HEK293 (cell line): Measurements from ENCODE around the gene SLC30A3.
A peak's percentile ranks its signal among the peaks of the same experiment; 100 is the strongest.

Experiments used
- BCL6B ChIP-seq: fragments of 450-650 bp; formaldehyde crosslinking; IDR thresholded peaks from 2 replicates; pipeline ENCODE4 v1.5.1; 2017; ENCODE audit warnings: missing biosample characterization, missing genetic modification characterization
- EGR2 ChIP-seq: fragments of 450-650 bp; formaldehyde crosslinking; IDR thresholded peaks from 2 replicates; pipeline ENCODE4 v1.5.1; 2016; ENCODE audit warnings: low read depth, missing biosample characterization, missing genetic modification characterization
- ELK4 ChIP-seq: IDR thresholded peaks from 2 replicates; pipeline ENCODE4 v1.6.1; 2011; ENCODE audit warnings: mild to moderate bottlenecking, low read depth, low read length, borderline replicate concordance
- INSM2 ChIP-seq: fragments of 450-650 bp; formaldehyde crosslinking; IDR thresholded peaks from 2 replicates; pipeline ENCODE4 v1.5.1; 2016; ENCODE audit warnings: missing biosample characterization, missing genetic modification characterization
- KLF10 ChIP-seq: fragments of 450-650 bp; IDR thresholded peaks from 2 replicates; pipeline ENCODE4 v1.5.1; 2018; ENCODE audit warnings: missing biosample characterization, mild to moderate bottlenecking, missing genetic modification characterization
- KLF16 ChIP-seq: fragments of 450-650 bp; formaldehyde crosslinking; IDR thresholded peaks from 2 replicates; pipeline ENCODE4 v1.5.1; 2017; ENCODE audit warnings: missing biosample characterization, missing genetic modification characterization
- KLF17 ChIP-seq: fragments of 450-650 bp; formaldehyde crosslinking; IDR thresholded peaks from 2 replicates; pipeline ENCODE4 v1.5.1; 2016; ENCODE audit warnings: missing biosample characterization, missing genetic modification characterization
- KLF7 ChIP-seq: fragments of 450-650 bp; formaldehyde crosslinking; IDR thresholded peaks from 2 replicates; pipeline ENCODE4 v1.5.1; 2016; ENCODE audit warnings: missing biosample characterization, missing genetic modification characterization, borderline replicate concordance
- PRDM1 ChIP-seq: fragments of 450-650 bp; formaldehyde crosslinking; IDR thresholded peaks from 2 replicates; pipeline ENCODE4; 2016; ENCODE audit warnings: missing biosample characterization, missing genetic modification characterization
- REST ChIP-seq: fragments of 450-650 bp; formaldehyde crosslinking; IDR thresholded peaks from 2 replicates; pipeline ENCODE4 v1.5.1; 2016; ENCODE audit warnings: missing biosample characterization, missing genetic modification characterization
- SALL2 ChIP-seq: fragments of 450-650 bp; formaldehyde crosslinking; IDR thresholded peaks from 2 replicates; pipeline ENCODE4 v1.5.0; 2017; ENCODE audit warnings: missing biosample characterization, mild to moderate bottlenecking, missing genetic modification characterization, borderline replicate concordance
- SCRT1 ChIP-seq: fragments of 450-650 bp; formaldehyde crosslinking; IDR thresholded peaks from 2 replicates; pipeline ENCODE4 v1.5.1; 2016; ENCODE audit warnings: missing biosample characterization, missing genetic modification characterization, borderline replicate concordance
- SP2 ChIP-seq: fragments of 450-650 bp; formaldehyde crosslinking; IDR thresholded peaks from 2 replicates; pipeline ENCODE4 v1.5.1; 2016; ENCODE audit warnings: missing biosample characterization, missing genetic modification characterization
- WT1 ChIP-seq: fragments of 450-650 bp; formaldehyde crosslinking; IDR thresholded peaks from 2 replicates; pipeline ENCODE4 v1.5.1; 2016; ENCODE audit warnings: missing biosample characterization, missing genetic modification characterization
- ZBTB17 ChIP-seq: fragments of 450-650 bp; formaldehyde crosslinking; IDR thresholded peaks from 2 replicates; pipeline ENCODE4 v1.5.1; 2016; ENCODE audit warnings: missing biosample characterization, missing genetic modification characterization
- ZBTB21 ChIP-seq: fragments of 450-650 bp; formaldehyde crosslinking; IDR thresholded peaks from 2 replicates; pipeline ENCODE4 v1.5.1; 2017; ENCODE audit warnings: missing biosample characterization, missing genetic modification characterization
- ZBTB6 ChIP-seq: fragments of 450-650 bp; formaldehyde crosslinking; IDR thresholded peaks from 2 replicates; pipeline ENCODE4 v1.5.1; 2017; ENCODE audit warnings: missing biosample characterization, missing genetic modification characterization
- ZBTB7A ChIP-seq: fragments of 450-650 bp; formaldehyde crosslinking; IDR thresholded peaks from 2 replicates; pipeline ENCODE4 v1.5.1; 2016; ENCODE audit warnings: low read depth, missing biosample characterization, missing genetic modification characterization
- ZEB2 ChIP-seq: fragments of 450-650 bp; formaldehyde crosslinking; IDR thresholded peaks from 2 replicates; pipeline ENCODE4 v1.5.1; 2016; ENCODE audit warnings: missing biosample characterization, missing genetic modification characterization
- ZNF223 ChIP-seq: fragments of 450-650 bp; formaldehyde crosslinking; IDR thresholded peaks from 2 replicates; pipeline ENCODE4 v1.5.1; 2016; ENCODE audit warnings: missing biosample characterization, missing genetic modification characterization
- ZNF302 ChIP-seq: fragments of 450-650 bp; formaldehyde crosslinking; IDR thresholded peaks from 2 replicates; pipeline ENCODE4 v1.5.1; 2016; ENCODE audit warnings: missing biosample characterization, missing genetic modification characterization, low read depth
- ZNF335 ChIP-seq: fragments of 450-650 bp; formaldehyde crosslinking; conservative IDR thresholded peaks from 2 replicates; pipeline ENCODE4 v1.5.1; 2016; ENCODE audit warnings: missing biosample characterization, missing genetic modification characterization
- ZNF416 ChIP-seq: fragments of 450-650 bp; formaldehyde crosslinking; IDR thresholded peaks from 2 replicates; pipeline ENCODE4 v1.5.1; 2016; ENCODE audit warnings: missing biosample characterization, missing genetic modification characterization
- ZNF548 ChIP-seq: fragments of 450-650 bp; formaldehyde crosslinking; IDR thresholded peaks from 2 replicates; pipeline ENCODE4 v1.5.1; 2016; ENCODE audit warnings: missing biosample characterization, missing genetic modification characterization
- ZNF571 ChIP-seq: fragments of 450-650 bp; formaldehyde crosslinking; IDR thresholded peaks from 2 replicates; pipeline ENCODE4 v1.5.0; 2017; ENCODE audit warnings: missing biosample characterization, missing genetic modification characterization
- ZNF580 ChIP-seq: fragments of 450-650 bp; formaldehyde crosslinking; IDR thresholded peaks from 2 replicates; pipeline ENCODE4 v1.5.1; 2016; ENCODE audit warnings: missing biosample characterization, missing genetic modification characterization
- ZNF626 ChIP-seq: fragments of 450-650 bp; sonication (Bioruptor Pico); formaldehyde crosslinking; IDR thresholded peaks from 2 replicates; pipeline ENCODE4 v1.5.1; 2018; ENCODE audit warnings: missing biosample characterization, missing genetic modification characterization, inconsistent platforms
- ZNF639 ChIP-seq: fragments of 450-650 bp; formaldehyde crosslinking; IDR thresholded peaks from 2 replicates; pipeline ENCODE4 v1.5.1; 2016; ENCODE audit warnings: missing biosample characterization, missing genetic modification characterization
- ZNF776 ChIP-seq: fragments of 450-650 bp; formaldehyde crosslinking; IDR thresholded peaks from 2 replicates; pipeline ENCODE4 v1.5.0; 2017; ENCODE audit warnings: missing biosample characterization, missing genetic modification characterization, borderline replicate concordance

The SLC30A3 gene

GRCh38 chr2:27264253-27264752, 1.5 kb upstream of the SLC30A3 start (continued):
- no peak for TF ChIP-seq BCL6B (tag by site-specific recombination)
- no peak for TF ChIP-seq KLF7 (tag by site-specific recombination)
- 0 out of 2 replicates have a peak, but pooled peaks have one; percentile 16 for TF ChIP-seq ZNF335 (tag by site-specific recombination)
- TF ChIP-seq PRDM1: no peak
- no peak for TF ChIP-seq ELK4
- no peak for TF ChIP-seq ZNF626 (tag by site-specific recombination)
- TF ChIP-seq ZNF580 (tag by site-specific recombination): 0 out of 2 replicates have a peak, but pooled peaks have one; percentile 18
- no peak for TF ChIP-seq ZNF571 (tag by site-specific recombination)
- TF ChIP-seq ZNF548 (tag by site-specific recombination): no peak
- TF ChIP-seq ZNF776: no peak
- no peak for TF ChIP-seq KLF16 (tag by site-specific recombination)
- no peak for TF ChIP-seq ZNF223 (tag by site-specific recombination)
- no peak for TF ChIP-seq ZNF416 (tag by site-specific recombination)
- peak; percentile 52; the same call in 1 of the 2 replicates for TF ChIP-seq ZBTB17 (tag by site-specific recombination)
- no peak for TF ChIP-seq ZBTB7A (tag by site-specific recombination)
- 0 out of 2 replicates have a peak, but pooled peaks have one; percentile 32 for TF ChIP-seq ZEB2 (tag by site-specific recombination)
- TF ChIP-seq ZBTB21: no peak
- TF ChIP-seq WT1 (tag by site-specific recombination): no peak
- no peak for TF ChIP-seq SCRT1
- TF ChIP-seq ZBTB6 (tag by site-specific recombination): no peak
- TF ChIP-seq KLF10 (tag by site-specific recombination): no peak
- no peak for TF ChIP-seq REST (tag by site-specific recombination)
- no peak for TF ChIP-seq SALL2 (tag by site-specific recombination)
- no peak for TF ChIP-seq ZNF639 (tag by site-specific recombination)
- TF ChIP-seq ZNF302: no peak
- TF ChIP-seq SP2 (tag by site-specific recombination): peak; percentile 23; the same call in 1 of the 2 replicates
- TF ChIP-seq KLF17 (tag by site-specific recombination): peak; percentile 77; the same call in 1 of the 2 replicates
- no peak for TF ChIP-seq INSM2
- peak; percentile 93 for TF ChIP-seq EGR2 (tag by site-specific recombination)
